Muscle of back (tissue), 11 donors: ENCODE data around the gene BCAS3. TPM values are rescaled to one million over a fixed set of nuclear protein-coding genes. Genes with fewer than 3 reads are reported as not detected.

Experiments
- DNase-seq, 3 donors: peaks; one replicate each; pipeline versions ENCODE4 v3.0.0 to v3.0.0-alpha.2; 2013
- polyA plus RNA-seq, 10 donors: library from polyadenylated mRNA; unstranded; fragments of 120-200 nt; gene quantifications; one replicate each; pipeline ENCODE4 v1.2.1, GENCODE V29; 2013; ENCODE audit not compliant: insufficient read length in 10 of 10

BCAS3 gene
- polyA plus RNA-seq, 10 donors = 8.0 to 13.2 (median 10.2) TPM

GRCh38 chr17:61285526-61286320 is 608.1 kb downstream of the BCAS3 start:
- peak in 2 of 3 donors; percentile 38 to 64 for DNase-seq

DNA sequence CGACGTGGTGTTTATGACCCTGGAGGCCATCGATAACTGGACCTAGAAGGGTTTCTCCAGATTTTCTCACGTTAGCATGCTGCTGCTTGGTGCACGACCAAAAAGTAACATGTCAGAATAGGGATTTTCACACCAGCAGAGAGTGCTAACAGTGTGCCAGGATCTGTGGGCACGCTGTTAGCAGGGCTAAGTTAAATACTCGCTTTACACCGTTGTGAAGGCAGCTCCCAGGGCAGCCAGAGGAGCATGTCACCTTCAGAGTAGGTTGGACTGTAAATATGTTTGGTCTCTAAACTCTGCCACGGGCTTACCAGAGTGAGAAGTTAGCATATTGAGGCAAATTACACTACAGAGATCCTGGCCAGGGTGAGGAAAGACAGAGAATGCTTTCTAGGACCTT is 608.8 kb downstream of the BCAS3 start:
- DNase-seq = no peak

DNA sequence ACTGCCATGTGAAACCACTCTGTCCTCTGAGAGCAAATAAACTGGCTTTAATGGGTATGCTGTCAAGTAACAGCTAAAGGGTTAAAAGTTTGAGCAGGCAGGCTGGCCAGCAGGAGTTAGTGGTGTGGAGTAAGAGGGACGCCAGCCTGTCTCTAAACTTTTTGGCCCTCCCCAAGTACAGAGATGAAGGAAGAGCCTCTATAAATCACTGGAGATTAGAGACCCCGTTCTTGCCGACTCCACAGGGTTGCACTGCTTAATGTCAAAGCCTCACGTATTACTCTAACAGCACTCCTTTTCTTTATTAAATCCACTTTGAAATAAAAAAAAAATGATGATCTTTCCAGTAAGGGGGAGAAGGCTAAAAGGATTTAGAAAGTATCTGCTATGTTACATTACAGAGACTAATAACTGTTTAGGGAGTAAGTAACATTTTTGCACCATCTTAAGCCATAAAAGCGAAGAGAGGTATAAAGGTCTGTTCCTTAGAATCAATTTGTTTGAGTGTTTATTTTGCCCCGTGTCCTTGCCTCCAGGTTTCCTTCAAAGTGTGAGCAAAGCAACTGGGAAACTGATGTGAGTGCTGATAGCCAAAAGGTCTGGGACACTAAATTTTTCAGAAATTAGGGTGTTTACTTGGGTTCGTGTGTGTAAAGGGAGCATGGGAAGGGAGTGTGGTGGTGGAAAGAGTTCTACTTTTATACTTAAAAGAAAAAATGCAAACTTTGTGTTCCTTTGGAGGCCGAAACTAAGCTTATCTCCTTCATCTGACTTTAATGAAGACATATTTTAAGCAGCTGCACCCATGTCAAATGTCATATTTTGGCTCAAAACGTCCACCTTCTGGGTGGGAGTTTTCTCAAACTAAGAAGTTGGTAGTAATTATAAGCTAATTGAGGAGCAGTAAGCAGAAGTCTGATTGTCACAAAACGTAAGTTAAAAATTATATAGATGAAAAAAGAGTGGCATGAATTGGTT is 612.0 kb downstream of the BCAS3 start:
- DNase-seq = no peak

DNA sequence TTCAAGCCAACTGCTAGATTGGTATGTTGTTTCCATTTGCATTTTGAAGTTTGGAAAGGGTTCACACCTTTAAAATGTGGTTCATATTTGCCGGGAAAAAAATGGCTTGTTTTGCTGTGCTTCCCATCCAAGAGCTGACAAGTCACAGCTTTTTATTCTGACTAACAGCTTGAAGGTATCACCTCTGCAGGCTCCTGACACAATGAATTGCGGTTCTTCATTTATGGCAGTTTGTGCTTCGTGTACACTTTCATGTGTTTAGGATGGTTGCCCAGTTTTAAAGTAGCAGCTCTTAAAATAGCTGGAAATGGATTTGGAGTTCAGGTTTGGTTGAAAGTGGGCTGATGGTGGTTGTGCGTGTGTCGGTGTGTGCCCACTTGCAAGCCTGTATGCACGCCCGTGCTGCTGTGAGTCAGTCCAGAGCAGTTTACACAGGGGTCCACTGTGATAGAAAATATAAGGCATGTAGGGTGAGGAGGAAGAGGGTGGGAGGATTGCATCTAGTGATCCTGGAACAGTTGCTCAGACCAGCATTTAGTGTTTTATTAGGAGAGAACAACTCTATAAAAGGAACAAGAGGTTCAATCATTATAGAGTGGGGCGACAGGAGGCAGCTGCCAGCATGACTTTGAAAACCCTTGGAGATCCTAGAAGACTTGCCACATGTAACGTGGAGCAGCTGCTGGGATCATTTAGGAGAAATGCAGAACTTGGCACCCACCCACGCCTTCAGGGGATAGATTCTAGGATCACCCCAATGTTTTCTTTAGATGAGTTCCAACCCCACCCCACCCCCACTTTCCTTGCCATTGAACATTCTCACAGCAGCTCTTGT is 614.0 kb downstream of the BCAS3 start:
- DNase-seq = peak in 1 of 3 donors; percentile 50

GRCh38 chr17:61294286-61294685 is 616.6 kb downstream of the BCAS3 start:
- no peak for DNase-seq

- DNase-seq = peak in 1 of 3 donors; percentile 41
Observed at GRCh38 chr17:61294777-61295176, 617.1 kb downstream of the BCAS3 start.

GRCh38 chr17:61296058-61296457 is 618.4 kb downstream of the BCAS3 start:
- no peak for DNase-seq

- DNase-seq = no peak
Observed at GRCh38 chr17:61299517-61300513, 622.2 kb downstream of the BCAS3 start.

- DNase-seq = no peak
Observed at GRCh38 chr17:61302953-61303816, 625.5 kb downstream of the BCAS3 start.

GRCh38 chr17:61303817-61304096 is 626.1 kb downstream of the BCAS3 start:
- DNase-seq = no peak

DNA sequence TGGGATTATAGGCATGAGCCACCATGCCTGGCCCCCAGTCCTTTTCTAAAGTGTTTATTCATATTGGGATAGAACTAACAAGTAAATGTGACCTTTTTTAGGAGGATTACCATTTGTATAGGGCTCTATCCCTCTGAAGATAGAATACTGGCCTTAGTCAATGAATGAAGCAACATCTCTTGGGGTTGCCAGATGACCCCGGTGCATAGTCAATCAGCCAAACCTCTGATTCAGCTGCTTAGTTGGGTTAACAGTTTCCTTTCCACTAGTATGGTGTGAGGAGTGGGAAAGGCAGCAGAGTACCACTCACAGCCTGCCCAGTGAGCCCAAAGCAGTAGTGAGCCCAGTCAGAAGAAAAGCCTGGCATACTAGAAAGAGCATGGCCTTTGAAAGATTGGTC is 627.4 kb downstream of the BCAS3 start:
- no peak for DNase-seq

DNA sequence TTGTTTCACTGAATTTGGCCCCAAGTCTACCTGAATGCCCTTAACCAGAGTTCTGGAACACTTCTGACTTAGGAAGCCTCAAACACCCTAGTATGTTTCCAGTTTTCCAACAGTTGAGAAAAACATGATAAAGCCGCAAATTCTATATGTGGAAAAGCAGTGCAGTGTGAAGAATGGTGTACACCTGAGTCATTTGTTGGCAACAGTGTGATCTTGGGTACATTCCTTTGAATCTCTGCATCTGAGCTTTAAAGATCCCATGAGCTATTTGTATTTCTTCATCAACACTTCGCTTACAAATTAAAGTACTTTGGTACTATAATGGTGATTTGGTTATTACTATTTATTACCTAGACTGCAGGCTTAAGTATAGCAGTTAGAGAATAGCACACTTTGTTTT is 628.4 kb downstream of the BCAS3 start:
- no peak for DNase-seq

- peak in 2 of 3 donors; percentile 69 to 93 for DNase-seq
Observed at GRCh38 chr17:61307905-61308886, 630.5 kb downstream of the BCAS3 start.

DNA sequence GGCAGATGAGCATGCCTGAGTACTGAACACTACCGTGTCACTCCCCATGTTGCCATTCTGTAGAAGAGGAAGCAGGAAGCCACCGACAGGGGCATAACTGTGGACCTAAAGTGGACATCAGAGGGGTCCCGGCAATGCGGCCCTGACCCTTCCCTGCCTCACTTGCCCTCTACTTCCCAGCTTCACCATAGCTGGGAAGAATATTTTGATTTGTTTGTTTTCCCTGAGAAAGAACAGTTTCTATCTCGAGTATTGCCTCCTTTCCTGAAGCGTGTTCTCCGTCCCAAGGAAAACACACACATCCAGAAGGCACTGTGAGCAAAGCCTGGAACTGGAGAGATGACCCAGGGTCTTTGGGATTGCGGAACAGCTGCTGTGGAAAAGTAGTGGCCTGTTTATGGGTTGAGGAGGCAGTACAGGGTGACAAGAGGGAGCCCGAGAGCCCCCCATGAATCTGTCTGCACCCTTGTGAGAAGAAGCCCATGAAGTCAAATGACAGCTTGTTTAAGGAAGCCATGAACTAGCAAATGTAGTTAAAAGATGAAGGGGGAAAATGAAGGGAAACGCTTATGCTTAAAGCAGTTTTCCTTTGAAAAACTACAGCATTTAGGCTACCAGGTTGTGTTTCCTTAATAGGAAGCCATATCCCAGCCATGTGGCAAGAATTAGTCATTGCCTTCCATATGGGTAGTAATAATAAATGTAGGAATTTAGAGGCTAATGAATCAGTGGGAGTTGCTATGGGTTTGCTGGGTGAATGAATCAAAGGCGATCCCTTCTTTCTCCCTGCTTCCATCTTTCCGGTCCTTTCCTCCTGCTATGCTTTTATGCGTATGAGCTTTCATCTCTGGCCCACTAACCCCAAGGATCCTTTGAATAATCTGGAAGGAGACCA is 632.0 kb downstream of the BCAS3 start:
- DNase-seq = peak in 1 of 3 donors; percentile 70

DNA sequence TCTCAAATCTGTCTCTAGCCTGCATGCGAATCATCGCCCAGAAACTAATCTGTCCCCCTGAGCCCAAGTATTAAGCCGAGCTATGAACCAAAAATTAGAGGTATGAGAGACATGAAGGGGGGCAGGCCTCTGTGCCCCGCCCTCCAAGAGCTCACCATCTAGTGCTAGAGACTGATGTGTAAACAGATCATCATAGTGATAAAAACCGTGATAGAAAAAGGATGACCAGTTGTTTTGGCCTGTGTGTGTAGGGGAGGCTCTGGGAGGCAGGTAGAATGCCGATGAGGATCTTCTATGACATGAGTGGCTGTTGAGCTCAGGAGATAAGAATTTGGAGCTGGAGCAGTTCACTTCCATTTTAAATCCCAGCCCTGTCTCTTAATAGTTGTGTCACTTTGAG is 632.9 kb downstream of the BCAS3 start:
- no peak for DNase-seq

DNA sequence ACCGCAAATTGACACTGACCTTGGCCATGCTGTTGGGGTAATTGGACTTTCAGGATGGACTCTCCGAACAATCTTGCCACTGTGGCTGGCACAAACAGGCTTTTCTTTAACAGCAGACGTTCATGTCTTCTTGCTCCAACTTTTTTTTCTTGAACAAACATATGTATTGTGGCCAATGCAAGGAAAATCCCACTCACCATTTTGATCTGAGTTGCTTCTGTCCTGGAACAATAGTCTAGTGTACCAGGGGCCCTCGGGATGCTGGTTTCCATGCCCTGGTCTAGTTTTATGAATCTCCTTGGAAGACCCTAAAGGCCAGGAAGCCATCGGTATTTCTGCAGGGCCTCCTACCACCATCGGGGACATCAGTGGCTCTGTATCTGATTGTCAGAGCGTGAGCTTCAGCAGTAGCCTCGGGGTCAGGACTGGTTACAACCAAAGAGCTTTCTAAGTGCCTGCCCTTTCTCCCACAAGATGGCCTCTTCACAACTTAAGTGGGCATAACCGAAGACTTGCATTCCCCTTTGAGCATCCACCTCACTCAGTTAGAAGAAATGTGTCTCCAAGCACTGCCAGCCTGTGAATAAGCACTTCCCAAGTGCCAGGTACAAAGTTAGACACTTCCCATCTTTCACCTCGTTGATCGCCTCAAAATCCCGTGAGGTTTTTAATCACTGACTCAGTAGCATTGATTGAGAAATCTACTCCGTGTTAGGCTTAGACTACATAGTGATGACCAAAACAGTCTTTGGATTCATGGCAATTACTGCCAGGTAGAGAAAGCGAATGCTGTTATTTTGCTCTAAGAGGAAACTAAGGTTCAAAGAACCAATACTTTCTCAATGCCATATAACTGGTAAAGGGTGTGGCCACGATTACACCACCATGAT is 635.0 kb downstream of the BCAS3 start:
- DNase-seq = no peak
